Measurements from ENCODE around the gene LGI4. TPM values are rescaled to one million over a fixed set of nuclear protein-coding genes. Genes with fewer than 3 reads are reported as not detected.

The LGI4 gene
- total and polyA plus RNA-seq, 4 experiments from 2014 or later: 0.72 to 0.81 TPM; not detected in 2

Other genes with a start within 250 kb of the LGI4 start
- gene ZNF30, start 208.2 kb downstream of the LGI4 start, total RNA-seq: 1 to 10 TPM; 9.2 to 9.7 TPM
- gene ZNF30, start 208.2 kb downstream of the LGI4 start, polyA plus RNA-seq: 1 to 10 TPM; 5.4 to 5.7 TPM
- gene ZNF792, start 170.8 kb downstream of the LGI4 start, total RNA-seq: 10 to 100 TPM; 33.9 to 34.7 TPM
- 10 to 100 TPM; 10.1 to 23.9 TPM for gene ZNF792, start 170.8 kb downstream of the LGI4 start, polyA plus RNA-seq
- gene GRAMD1A, start 134.7 kb downstream of the LGI4 start, total RNA-seq: 100 to 1,000 TPM; 205 to 221 TPM
- gene GRAMD1A, start 134.7 kb downstream of the LGI4 start, polyA plus RNA-seq: 10 to 100 TPM; 16.3 to 55.4 TPM
- 1 to 10 TPM; 1.4 to 1.5 TPM for gene SCN1B, start 104.6 kb downstream of the LGI4 start, total RNA-seq
- under 1 TPM in 1 of 2 donors, not detected in 1; 0.64 TPM for gene SCN1B, start 104.6 kb downstream of the LGI4 start, polyA plus RNA-seq
- gene HPN, start 93.3 kb downstream of the LGI4 start, total RNA-seq: under 1 TPM in 1 of 2 experiments, not detected in 1; 0.15 TPM
- under 1 TPM in 1 of 2 donors, not detected in 1; 0.57 TPM for gene HPN, start 93.3 kb downstream of the LGI4 start, polyA plus RNA-seq
- not detected for gene FXYD3, start 19.2 kb downstream of the LGI4 start, total RNA-seq
- gene FXYD3, start 19.2 kb downstream of the LGI4 start, polyA plus RNA-seq: not detected
- gene FXYD1, start 3.8 kb upstream of the LGI4 start, total RNA-seq: 1 to 10 TPM; 3.6 to 4.4 TPM
- gene FXYD1, start 3.8 kb upstream of the LGI4 start, polyA plus RNA-seq: 1 to 10 TPM in 1 of 2 donors, under 1 TPM in 1; 0.58 to 3.2 TPM
- gene FXYD7, start 8.2 kb upstream of the LGI4 start, total RNA-seq: 10 to 100 TPM in 1 of 2 experiments, 1 to 10 TPM in 1; 9.6 to 10.1 TPM
- gene FXYD7, start 8.2 kb upstream of the LGI4 start, polyA plus RNA-seq: 10 to 100 TPM in 1 of 2 donors, 1 to 10 TPM in 1; 5.5 to 11.1 TPM
- 100 to 1,000 TPM; 473 to 484 TPM for gene FXYD5, start 19.7 kb upstream of the LGI4 start, total RNA-seq
- 100 to 1,000 TPM; 452 to 833 TPM for gene FXYD5, start 19.7 kb upstream of the LGI4 start, polyA plus RNA-seq
- not detected for gene FAM187B, start 93.7 kb upstream of the LGI4 start, total RNA-seq
- not detected for gene FAM187B, start 93.7 kb upstream of the LGI4 start, polyA plus RNA-seq
- 10 to 100 TPM; 45.8 to 48.9 TPM for gene LSR, start 113.9 kb upstream of the LGI4 start, total RNA-seq
- gene LSR, start 113.9 kb upstream of the LGI4 start, polyA plus RNA-seq: 10 to 100 TPM; 76.1 to 91.6 TPM
- 100 to 1,000 TPM; 204 to 216 TPM for gene USF2, start 133.9 kb upstream of the LGI4 start, total RNA-seq
- 1 to 10 TPM; 2.2 to 9.4 TPM for gene USF2, start 133.9 kb upstream of the LGI4 start, polyA plus RNA-seq
- gene HAMP, start 147.5 kb upstream of the LGI4 start, total RNA-seq: 1 to 10 TPM; 1.2 to 2.7 TPM
- gene HAMP, start 147.5 kb upstream of the LGI4 start, polyA plus RNA-seq: not detected
- gene MAG, start 157.1 kb upstream of the LGI4 start, total RNA-seq: not detected
- gene MAG, start 157.1 kb upstream of the LGI4 start, polyA plus RNA-seq: not detected
- gene CD22, start 194.1 kb upstream of the LGI4 start, total RNA-seq: under 1 TPM; 0.30 to 0.32 TPM
- gene CD22, start 194.1 kb upstream of the LGI4 start, polyA plus RNA-seq: 1 to 10 TPM in 1 of 2 donors, under 1 TPM in 1; 0.32 to 1.8 TPM
- gene FFAR1, start 212.8 kb upstream of the LGI4 start, total RNA-seq: not detected
- not detected for gene FFAR1, start 212.8 kb upstream of the LGI4 start, polyA plus RNA-seq
- not detected for gene FFAR3, start 223.4 kb upstream of the LGI4 start, total RNA-seq
- not detected for gene FFAR3, start 223.4 kb upstream of the LGI4 start, polyA plus RNA-seq
- not detected for gene GPR42, start 236.0 kb upstream of the LGI4 start, total RNA-seq
- not detected for gene GPR42, start 236.0 kb upstream of the LGI4 start, polyA plus RNA-seq

Data from CD4-positive, alpha-beta memory T cell (primary cell).